Peyer's patch (tissue), 4 donors: ENCODE results near the gene MB21D2. TPM values are rescaled to one million over a fixed set of nuclear protein-coding genes. Genes with fewer than 3 reads are reported as not detected.

Source experiments
- DNase-seq, 3 donors: peaks; one replicate each; pipeline ENCODE4 v3.0.0-alpha.2; 2017 to 2019
- H3K27ac ChIP-seq, 4 donors: fragments of 200-600 bp; sonication (generic); one replicate each; pipeline ENCODE4 v1.5.1; 2016 to 2019
- H3K27me3 ChIP-seq, 2 donors: fragments of 200-600 bp; sonication (generic); one replicate each; pipeline ENCODE4 v1.5.1; 2019
- H3K36me3 ChIP-seq, 3 donors: fragments of 200-600 bp; sonication (generic); one replicate each; pipeline ENCODE4 v1.5.1; 2016 to 2019
- H3K4me1 ChIP-seq, 4 donors: fragments of 200-600 bp; sonication (generic); one replicate each; pipeline ENCODE4 v1.5.1; 2016 to 2019
- H3K4me3 ChIP-seq, 4 donors: fragments of 200-600 bp; sonication (generic); 1 replicate in 3 of 4; 2 replicates in 1 of 4; pipeline ENCODE4 v1.5.1; 2016 to 2019; ENCODE audit warnings: mild to moderate bottlenecking in 1 of 4
- H3K9me3 ChIP-seq, 4 donors: fragments of 200-600 bp; sonication (generic); one replicate each; pipeline ENCODE4 v1.5.1; 2016 to 2019; ENCODE audit warnings: mild to moderate bottlenecking in 1 of 4
- CTCF ChIP-seq, 6 experiments: fragments of 450-650 bp in 4 of 6; fragments of 200-600 bp in 2 of 6; sonication (generic) in 1 of 6; IDR thresholded peaks; one replicate each; pipeline ENCODE4 v1.5.1; 2017 to 2019; ENCODE audit warnings: antibody characterized with exemption in 6 of 6, mild to moderate bottlenecking in 3 of 6, moderate library complexity in 1 of 6
- POLR2A ChIP-seq, 2 donors: fragments of 450-650 bp; IDR thresholded peaks; one replicate each; pipeline ENCODE4 v1.5.1; 2017; ENCODE audit warnings: antibody characterized with exemption in 2 of 2, mild to moderate bottlenecking in 2 of 2, moderate library complexity in 2 of 2
- total RNA-seq, 4 donors: library from RNA; depleted of rRNA; stranded (reverse); fragments of >200 nt; gene quantifications; one replicate each; pipeline ENCODE4 v1.1.0, GENCODE V29; 2016

Gene MB21D2
- total RNA-seq, 4 donors from 2014 or later, result 6.6 to 16.6 (median 13.0) TPM

DNA sequence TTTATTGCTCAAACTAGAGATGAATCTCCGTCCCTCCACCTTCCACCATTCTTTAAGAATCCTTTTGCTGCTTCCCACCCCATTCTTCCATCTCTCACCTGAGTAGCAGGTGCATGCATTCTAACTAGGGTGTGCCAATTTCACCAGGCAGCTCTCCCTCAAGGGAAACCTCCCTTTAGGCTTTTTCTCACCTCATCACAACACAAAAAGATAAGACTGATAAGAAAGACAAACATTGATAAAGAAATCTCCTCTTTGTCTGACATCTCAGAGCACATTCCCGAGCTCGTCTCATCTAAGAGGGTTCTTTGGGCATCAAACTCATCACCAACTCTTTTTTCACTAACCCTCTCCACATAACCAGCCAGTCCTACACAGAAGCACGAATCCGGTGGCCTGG lies 23.0 kb downstream of the MB21D2 start:
- H3K27ac ChIP-seq, result no peak overlapping the region
- no peaks in the 10 kb centered on the region for H3K27me3 ChIP-seq
- H3K4me3 ChIP-seq, result no peak overlapping the region
- DNase-seq, result no peak
- H3K36me3 ChIP-seq, result no peaks in the 10 kb centered on the region
- TF ChIP-seq POLR2A (IDR thresholded peaks at IDR 0.05), result no peak
- no peak for TF ChIP-seq CTCF (IDR thresholded peaks at IDR 0.05)
- peaks cover 0 to 17% (median 0%) of the 10 kb centered on the region in 4 donors for H3K4me1 ChIP-seq
- H3K9me3 ChIP-seq, result no peaks in the 10 kb centered on the region

DNA sequence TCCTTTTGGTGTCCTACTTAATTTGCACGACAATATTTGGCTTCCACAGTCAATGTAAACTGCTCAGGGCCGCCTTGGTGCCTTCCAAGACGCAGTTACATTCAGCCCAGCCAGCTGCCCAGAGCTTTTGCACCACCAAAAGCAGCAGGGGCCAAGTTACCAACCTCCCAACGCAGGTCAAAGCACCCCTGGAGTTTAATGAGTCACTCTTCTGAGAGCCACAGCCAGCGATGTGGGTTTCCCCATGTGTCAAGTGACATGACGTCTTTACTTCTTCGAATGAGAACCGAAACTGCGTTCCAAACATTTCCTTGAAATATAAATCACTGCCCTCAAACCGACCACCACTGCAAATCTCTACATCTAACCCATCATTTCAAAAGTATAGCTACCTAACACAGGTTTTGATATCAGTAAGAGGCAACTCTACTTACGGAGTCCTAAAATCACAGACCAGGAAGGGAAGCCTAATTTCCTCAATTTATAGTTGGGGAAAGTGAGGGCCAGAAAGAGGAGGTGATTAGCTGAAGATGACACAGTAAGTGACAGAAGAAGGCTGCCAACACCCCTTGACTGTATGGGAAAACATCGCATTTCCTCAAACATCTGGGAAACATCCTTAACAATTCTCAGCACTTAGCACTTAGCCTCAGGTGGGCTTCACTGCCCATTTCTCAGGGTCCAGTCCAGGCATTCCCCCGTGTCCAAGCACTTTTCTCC lies 24.5 kb downstream of the MB21D2 start:
- DNase-seq, result peak in 2 of 3 donors; percentile 60 to 64
- TF ChIP-seq CTCF (IDR thresholded peaks at IDR 0.05) (no peak), POLR2A (IDR thresholded peaks at IDR 0.05) (no peak)
- Histone ChIP-seq H3K4me1 (peaks cover 0 to 30% (median 0%) of the 10 kb centered on the region in 4 donors), H3K27me3 (no peaks in the 10 kb centered on the region), H3K9me3 (no peaks in the 10 kb centered on the region), H3K4me3 (no peak overlapping the region), H3K36me3 (no peaks in the 10 kb centered on the region), H3K27ac (peak overlapping the region in 2 of 4 donors; percentile 0 to 52)

DNA sequence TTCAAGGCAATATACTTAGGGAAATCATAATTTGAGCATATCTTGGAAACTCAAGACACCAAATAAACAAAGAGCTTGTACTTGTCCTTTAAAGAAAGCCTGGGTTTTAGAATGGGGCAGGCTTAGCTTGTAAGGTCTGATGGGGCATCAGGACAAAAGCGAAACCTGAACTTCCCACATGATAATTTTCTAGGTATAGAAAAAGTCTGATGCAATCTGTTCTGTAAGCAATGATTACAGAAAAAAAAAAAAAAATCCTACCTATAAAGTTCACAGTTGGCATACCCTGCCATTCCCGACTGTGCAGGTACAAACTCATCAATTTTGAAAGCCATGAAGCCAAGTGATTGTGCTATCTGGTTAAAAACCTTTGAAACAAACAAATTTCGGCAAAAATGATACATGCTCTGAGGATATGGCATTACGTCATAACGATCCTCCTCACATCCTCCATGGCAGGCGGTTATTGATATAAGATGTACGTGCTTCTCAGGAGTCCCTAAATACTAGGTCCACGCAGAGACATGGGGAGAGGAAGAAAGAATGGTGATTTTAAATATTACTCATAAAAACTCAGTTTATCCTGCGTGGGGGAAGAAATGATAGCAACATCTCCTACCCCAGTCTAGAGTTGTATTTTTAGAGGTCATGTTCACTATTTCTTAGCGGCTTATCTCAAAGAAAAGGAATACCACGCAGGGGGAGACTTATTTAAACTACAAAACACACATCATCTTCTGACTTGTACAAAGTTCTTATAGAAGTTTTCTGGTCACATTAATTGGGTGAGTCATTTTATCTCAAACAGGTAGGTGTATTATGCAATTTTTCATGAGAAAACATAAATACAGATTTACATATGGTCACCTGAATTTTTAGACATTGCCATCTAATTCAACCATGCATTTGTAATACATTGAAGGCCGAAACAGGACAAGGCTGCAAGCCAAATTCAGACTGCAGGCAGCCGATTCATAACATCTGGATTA lies 27.0 kb downstream of the MB21D2 start:
- Histone ChIP-seq H3K27me3 (no peaks in the 10 kb centered on the region), H3K4me1 (peaks cover 0 to 33% (median 0%) of the 10 kb centered on the region in 4 donors), H3K9me3 (no peaks in the 10 kb centered on the region), H3K4me3 (no peak overlapping the region), H3K36me3 (no peaks in the 10 kb centered on the region), H3K27ac (no peak overlapping the region)
- no peak for DNase-seq
- TF ChIP-seq CTCF (IDR thresholded peaks at IDR 0.05) (no peak), POLR2A (IDR thresholded peaks at IDR 0.05) (no peak)

DNA sequence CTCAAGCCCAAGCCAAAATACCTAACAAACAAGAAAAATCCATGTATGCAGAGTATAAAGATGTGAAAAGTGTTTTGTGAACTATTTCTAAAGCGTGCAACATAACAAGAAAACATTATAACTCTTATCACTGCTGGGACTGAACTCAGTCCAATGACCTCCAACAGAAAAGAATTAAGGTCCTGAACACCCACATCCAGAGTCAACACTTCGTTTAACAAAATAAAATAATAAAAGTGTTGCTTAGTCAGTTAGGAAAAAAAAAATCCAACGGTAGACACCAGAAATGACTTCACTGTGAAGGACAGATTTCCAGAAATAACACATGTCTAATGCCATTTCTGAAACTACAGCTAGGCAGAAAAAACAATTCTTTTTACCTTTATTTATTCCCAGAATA lies 28.0 kb downstream of the MB21D2 start:
- Histone ChIP-seq H3K4me1 (peaks cover 0 to 33% (median 0%) of the 10 kb centered on the region in 4 donors), H3K36me3 (no peaks in the 10 kb centered on the region), H3K27ac (peak overlapping the region in 2 of 4 donors; percentile 6 to 66), H3K4me3 (no peak overlapping the region), H3K27me3 (no peaks in the 10 kb centered on the region), H3K9me3 (no peaks in the 10 kb centered on the region)
- TF ChIP-seq POLR2A (IDR thresholded peaks at IDR 0.05), result no peak
- TF ChIP-seq CTCF (IDR thresholded peaks at IDR 0.05), result no peak
- DNase-seq, result no peak

DNA sequence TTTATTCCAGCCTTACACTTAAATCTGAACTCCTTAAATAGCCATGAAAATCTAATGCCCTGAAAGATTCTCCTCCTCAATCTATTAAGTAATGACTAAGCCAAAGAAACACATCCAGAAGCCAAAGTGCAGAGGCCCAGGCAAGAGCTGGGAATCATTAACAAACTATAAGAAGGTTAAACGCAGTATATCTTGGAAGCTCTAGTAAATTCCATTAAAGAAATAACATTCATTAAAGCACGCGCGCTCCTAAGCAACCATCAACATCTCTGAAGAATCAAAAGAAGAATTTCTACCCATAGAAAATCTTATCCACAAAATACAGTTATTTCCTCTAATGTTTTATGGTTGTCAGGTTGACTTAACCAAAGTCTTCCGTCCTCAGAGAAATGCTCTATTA lies 29.5 kb downstream of the MB21D2 start:
- DNase-seq, result no peak
- peaks cover 0 to 33% (median 0%) of the 10 kb centered on the region in 4 donors for H3K4me1 ChIP-seq
- H3K27ac ChIP-seq, result peak overlapping the region in 3 of 4 donors; percentile 7 to 83 (median 66)
- no peaks in the 10 kb centered on the region for H3K9me3 ChIP-seq
- H3K27me3 ChIP-seq, result no peaks in the 10 kb centered on the region
- H3K36me3 ChIP-seq, result no peaks in the 10 kb centered on the region
- peak overlapping the region in 2 of 4 donors; percentile 6 to 39 for H3K4me3 ChIP-seq
- TF ChIP-seq CTCF (IDR thresholded peaks at IDR 0.05) (no peak), POLR2A (IDR thresholded peaks at IDR 0.05) (peak in 1 of 2 donors; percentile 12)
